Measurements from ENCODE around the gene VPS29. TPM values are rescaled to one million over a fixed set of nuclear protein-coding genes. Genes with fewer than 3 reads are reported as not detected.

VPS29 gene
- total RNA-seq, 1 experiment from 2014 or later = 156 TPM

- H3K9me3 Mint-ChIP-seq (ENCODE audit: low read depth, unreplicated experiment) = no peaks in the 10 kb centered on the region
- CTCF ChIA-PET = interaction anchor here (0.5 kb wide), 1 partner anchor 268 kb away, joined by 3 read pairs; no protein-coding TSS in a partner anchor
- no peaks in the 10 kb centered on the region for H3K27me3 Mint-ChIP-seq (ENCODE audit: unreplicated experiment)
- H3K36me3 Mint-ChIP-seq (ENCODE audit: insufficient read depth, unreplicated experiment) = peaks cover 33% of the 10 kb centered on the region
- no peak for DNase-seq
- peaks cover 8% of the 10 kb centered on the region for H3K4me1 Mint-ChIP-seq (ENCODE audit: low read depth, unreplicated experiment)
- intact Hi-C loops (cut with micrococcal nuclease; ENCODE audit: unreplicated experiment) = no loop called here
- H3K4me3 Mint-ChIP-seq (ENCODE audit: low read depth, unreplicated experiment) = no peak overlapping the region
- no peak for TF ChIP-seq CTCF (IDR thresholded peaks at IDR 0.05; ENCODE audit: unreplicated experiment)
- no peak overlapping the region for H3K27ac Mint-ChIP-seq (ENCODE audit: unreplicated experiment)
- no TSS peak for BruUV-seq (replicated peaks)
Observed at GRCh38 chr12:110537605-110538409, 35.9 kb upstream of the VPS29 start.

- no peak for DNase-seq
- BruUV-seq (replicated peaks) = no TSS peak
- H3K9me3 Mint-ChIP-seq (ENCODE audit: low read depth, unreplicated experiment) = no peaks in the 10 kb centered on the region
- no peak overlapping the region for H3K4me3 Mint-ChIP-seq (ENCODE audit: low read depth, unreplicated experiment)
- TF ChIP-seq CTCF (IDR thresholded peaks at IDR 0.05; ENCODE audit: unreplicated experiment) = no peak
- intact Hi-C loops (cut with micrococcal nuclease; ENCODE audit: unreplicated experiment) = no loop called here
- peaks cover 8% of the 10 kb centered on the region for H3K4me1 Mint-ChIP-seq (ENCODE audit: low read depth, unreplicated experiment)
- H3K27me3 Mint-ChIP-seq (ENCODE audit: unreplicated experiment) = no peaks in the 10 kb centered on the region
- CTCF ChIA-PET = no interaction called here
- no peak overlapping the region for H3K27ac Mint-ChIP-seq (ENCODE audit: unreplicated experiment)
- peaks cover 33% of the 10 kb centered on the region for H3K36me3 Mint-ChIP-seq (ENCODE audit: insufficient read depth, unreplicated experiment)
Observed at GRCh38 chr12:110536834-110537604, 35.1 kb upstream of the VPS29 start.

GRCh38 chr12:110534811-110535210 lies 32.9 kb upstream of the VPS29 start:
- Mint-ChIP-seq H3K36me3 (ENCODE audit: insufficient read depth, unreplicated experiment) (peaks cover 29% of the 10 kb centered on the region), H3K9me3 (ENCODE audit: low read depth, unreplicated experiment) (no peaks in the 10 kb centered on the region), H3K27ac (ENCODE audit: unreplicated experiment) (no peak overlapping the region), H3K4me1 (ENCODE audit: low read depth, unreplicated experiment) (peaks cover 8% of the 10 kb centered on the region), H3K4me3 (ENCODE audit: low read depth, unreplicated experiment) (no peak overlapping the region), H3K27me3 (ENCODE audit: unreplicated experiment) (no peaks in the 10 kb centered on the region)
- TF ChIP-seq CTCF (IDR thresholded peaks at IDR 0.05; ENCODE audit: unreplicated experiment) = no peak
- intact Hi-C loops (cut with micrococcal nuclease; ENCODE audit: unreplicated experiment) = no loop called here
- CTCF ChIA-PET = no interaction called here
- no TSS peak for BruUV-seq (replicated peaks)
- DNase-seq = no peak

GRCh38 chr12:110533607-110534006 lies 31.7 kb upstream of the VPS29 start:
- Mint-ChIP-seq H3K9me3 (ENCODE audit: low read depth, unreplicated experiment) (no peaks in the 10 kb centered on the region), H3K36me3 (ENCODE audit: insufficient read depth, unreplicated experiment) (peaks cover 17% of the 10 kb centered on the region), H3K27me3 (ENCODE audit: unreplicated experiment) (no peaks in the 10 kb centered on the region), H3K4me3 (ENCODE audit: low read depth, unreplicated experiment) (no peak overlapping the region), H3K27ac (ENCODE audit: unreplicated experiment) (no peak overlapping the region), H3K4me1 (ENCODE audit: low read depth, unreplicated experiment) (peaks cover under 1% of the 10 kb centered on the region)
- no peak for DNase-seq
- CTCF ChIA-PET = no interaction called here
- no peak for TF ChIP-seq CTCF (IDR thresholded peaks at IDR 0.05; ENCODE audit: unreplicated experiment)
- intact Hi-C loops (cut with micrococcal nuclease; ENCODE audit: unreplicated experiment) = no loop called here
- BruUV-seq (replicated peaks) = no TSS peak

Data from Calu3 (cell line).